GM18507 (cell line): Measurements from ENCODE around the gene DROSHA.

Experiments used
- DNase-seq: peaks from one replicate; pipeline ENCODE4 v3.0.0; 2011; ENCODE audit warnings: low read depth; ENCODE audit not compliant: insufficient read length; ENCODE audit errors: extremely low spot score
- FAIRE-seq: peaks from 2 replicates; lab custom pipeline; 2011; peaks lifted over from hg19 to GRCh38; lab: Jason Lieb, UNC

DROSHA gene

GRCh38 chr5:31471040-31471439 is 60.9 kb downstream of the DROSHA start:
- FAIRE-seq (no peak), DNase-seq (no peak)

- FAIRE-seq (no peak), DNase-seq (no peak)
These were observed 61.3 kb downstream of the DROSHA start for GRCh38 chr5:31470608-31471007.

GRCh38 chr5:31469886-31470285 is 62.0 kb downstream of the DROSHA start:
- no peak for DNase-seq
- no peak for FAIRE-seq

- no peak for FAIRE-seq
These were observed 62.4 kb downstream of the DROSHA start for GRCh38 chr5:31469466-31469865.

GRCh38 chr5:31465291-31465690 is 66.6 kb downstream of the DROSHA start:
- FAIRE-seq: no peak
- no peak for DNase-seq

More at GRCh38 chr5:31469466-31469865, 62.4 kb downstream of the DROSHA start:
- DNase-seq: no peak

- FAIRE-seq: no peak
- no peak for DNase-seq
These were observed 67.8 kb downstream of the DROSHA start for GRCh38 chr5:31464081-31464480.

- FAIRE-seq: no peak
- no peak for DNase-seq
These were observed 68.5 kb downstream of the DROSHA start for GRCh38 chr5:31463351-31463750.

- FAIRE-seq: no peak
- DNase-seq: no peak
These were observed 72.3 kb downstream of the DROSHA start for GRCh38 chr5:31459594-31459993.

GRCh38 chr5:31455172-31455571 is 76.7 kb downstream of the DROSHA start:
- DNase-seq: no peak
- FAIRE-seq: no peak

GRCh38 chr5:31453522-31453921 is 78.4 kb downstream of the DROSHA start:
- no peak for FAIRE-seq
- no peak for DNase-seq

- FAIRE-seq (no peak), DNase-seq (no peak)
These were observed 79.6 kb downstream of the DROSHA start for GRCh38 chr5:31452314-31452713.

- no peak for FAIRE-seq
- no peak for DNase-seq
These were observed 81.9 kb downstream of the DROSHA start for GRCh38 chr5:31449962-31450361.

GRCh38 chr5:31449174-31449573 is 82.7 kb downstream of the DROSHA start:
- DNase-seq: no peak
- FAIRE-seq: no peak

- DNase-seq (no peak), FAIRE-seq (no peak)
These were observed 86.8 kb downstream of the DROSHA start for GRCh38 chr5:31445041-31445600.

GRCh38 chr5:31443572-31443971 is 88.3 kb downstream of the DROSHA start:
- FAIRE-seq (no peak), DNase-seq (no peak)

- DNase-seq: no peak
- no peak for FAIRE-seq
These were observed 89.7 kb downstream of the DROSHA start for GRCh38 chr5:31442058-31442745.

GRCh38 chr5:31436851-31437250 is 95.0 kb downstream of the DROSHA start:
- DNase-seq (no peak), FAIRE-seq (no peak)

- FAIRE-seq (no peak), DNase-seq (no peak)
These were observed 96.2 kb downstream of the DROSHA start for GRCh38 chr5:31435730-31436129.

- DNase-seq (no peak), FAIRE-seq (no peak)
These were observed 97.0 kb downstream of the DROSHA start for GRCh38 chr5:31434898-31435297.

- no peak for DNase-seq
- FAIRE-seq: no peak
These were observed 98.7 kb downstream of the DROSHA start for GRCh38 chr5:31433229-31433628.

- no peak for DNase-seq
- FAIRE-seq: no peak
These were observed 104.1 kb downstream of the DROSHA start for GRCh38 chr5:31427724-31428309.
